ENCODE results near the gene KLF7.

KLF7 gene

GRCh38 chr2:207054521-207054920 lies 111.2 kb downstream of the KLF7 start:
- H3K27me3 ChIP-seq (ENCODE audit: control insufficient read depth in 5 of 5, insufficient read depth in 4 of 5, low read length in 5 of 5), result no peaks in the 10 kb centered on the region

DNA sequence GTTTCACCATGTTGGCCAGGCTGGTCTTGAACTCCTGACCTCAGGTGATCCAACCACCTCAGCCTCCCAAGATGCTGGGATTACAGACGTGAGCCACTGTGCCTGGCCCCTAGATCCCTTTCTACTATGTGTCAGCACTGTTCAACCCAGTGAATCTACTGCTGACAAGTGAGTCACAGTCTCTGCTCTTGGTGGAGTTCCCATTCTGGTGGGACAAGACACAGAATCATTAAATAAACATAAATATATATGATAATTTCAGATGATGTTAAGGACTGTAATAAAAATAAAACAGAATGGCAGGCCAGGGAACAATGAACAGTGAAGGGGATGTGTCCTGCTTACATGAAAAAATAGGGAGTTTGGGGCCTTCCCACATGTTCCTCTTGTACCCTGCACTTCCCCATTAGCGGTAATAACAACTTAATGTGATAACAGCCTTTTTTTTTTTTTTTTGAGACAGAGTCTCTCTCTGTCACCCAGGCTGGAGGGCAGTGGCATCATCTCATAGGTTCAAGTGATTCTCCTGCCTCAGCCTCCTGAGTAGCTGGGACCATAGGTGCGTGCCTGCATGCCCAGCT lies 114.3 kb downstream of the KLF7 start:
- no peaks in the 10 kb centered on the region for H3K36me3 ChIP-seq (ENCODE audit: control insufficient read depth in 5 of 5, insufficient read depth in 5 of 5, low read length in 5 of 5)
- no peaks in the 10 kb centered on the region for H3K27me3 ChIP-seq (ENCODE audit: control insufficient read depth in 5 of 5, insufficient read depth in 4 of 5, low read length in 5 of 5)
- no peaks in the 10 kb centered on the region for H3K9me3 ChIP-seq (ENCODE audit: control insufficient read depth in 5 of 5, low read length in 5 of 5)
- H3K9ac ChIP-seq (ENCODE audit: low read length in 5 of 5), result no peak overlapping the region
- no peak overlapping the region for H3K4me3 ChIP-seq (ENCODE audit: low read depth in 1 of 5, low read length in 5 of 5)
- no peak overlapping the region for H3K27ac ChIP-seq (ENCODE audit: low read depth, low read length)
- H3K4me1 ChIP-seq (ENCODE audit: control insufficient read depth in 5 of 5, insufficient read depth in 5 of 5, low read length in 5 of 5), result peaks cover 0 to 7% (median 6%) of the 10 kb centered on the region in 5 donors

More at GRCh38 chr2:207054521-207054920, 111.2 kb downstream of the KLF7 start:
- H3K9me3 ChIP-seq (ENCODE audit: control insufficient read depth in 5 of 5, low read length in 5 of 5), result no peaks in the 10 kb centered on the region
- no peak overlapping the region for H3K27ac ChIP-seq (ENCODE audit: low read depth, low read length)
- H3K4me3 ChIP-seq (ENCODE audit: low read depth in 1 of 5, low read length in 5 of 5), result no peak overlapping the region
- no peaks in the 10 kb centered on the region for H3K36me3 ChIP-seq (ENCODE audit: control insufficient read depth in 5 of 5, insufficient read depth in 5 of 5, low read length in 5 of 5)
- no peaks in the 10 kb centered on the region for H3K4me1 ChIP-seq (ENCODE audit: control insufficient read depth in 5 of 5, insufficient read depth in 5 of 5, low read length in 5 of 5)
- no peak overlapping the region for H3K9ac ChIP-seq (ENCODE audit: low read length in 5 of 5)

DNA sequence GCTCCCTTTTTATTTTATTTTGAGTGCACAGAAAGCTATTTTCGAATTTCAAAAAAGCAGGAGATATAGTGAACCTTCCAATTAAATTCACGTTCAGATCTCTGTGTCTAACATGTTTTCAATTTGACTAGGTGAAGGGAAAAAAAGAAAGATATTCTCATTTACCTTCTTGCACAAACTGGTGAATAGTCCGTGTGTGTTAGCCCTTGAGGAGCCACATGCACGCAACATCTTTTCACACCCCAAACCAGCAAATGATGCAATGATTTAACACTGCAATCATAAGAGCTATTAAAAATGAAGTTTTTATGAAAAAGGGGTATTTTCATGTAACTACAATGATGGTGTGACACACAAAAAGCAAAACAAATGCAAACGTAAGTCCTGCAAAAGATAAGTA lies 116.6 kb downstream of the KLF7 start:
- Histone ChIP-seq H3K9ac (ENCODE audit: low read length in 5 of 5) (no peak overlapping the region), H3K4me3 (ENCODE audit: low read depth in 1 of 5, low read length in 5 of 5) (no peak overlapping the region), H3K36me3 (ENCODE audit: control insufficient read depth in 5 of 5, insufficient read depth in 5 of 5, low read length in 5 of 5) (no peaks in the 10 kb centered on the region), H3K4me1 (ENCODE audit: control insufficient read depth in 5 of 5, insufficient read depth in 5 of 5, low read length in 5 of 5) (peaks cover 0 to 7% (median 6%) of the 10 kb centered on the region in 5 donors), H3K27ac (ENCODE audit: low read depth, low read length) (no peak overlapping the region), H3K9me3 (ENCODE audit: control insufficient read depth in 5 of 5, low read length in 5 of 5) (no peaks in the 10 kb centered on the region), H3K27me3 (ENCODE audit: control insufficient read depth in 5 of 5, insufficient read depth in 4 of 5, low read length in 5 of 5) (no peaks in the 10 kb centered on the region)

- H3K27me3 ChIP-seq (ENCODE audit: control insufficient read depth in 5 of 5, insufficient read depth in 4 of 5, low read length in 5 of 5), result no peaks in the 10 kb centered on the region
- no peaks in the 10 kb centered on the region for H3K36me3 ChIP-seq (ENCODE audit: control insufficient read depth in 5 of 5, insufficient read depth in 5 of 5, low read length in 5 of 5)
- H3K9me3 ChIP-seq (ENCODE audit: control insufficient read depth in 5 of 5, low read length in 5 of 5), result no peaks in the 10 kb centered on the region
- no peak overlapping the region for H3K27ac ChIP-seq (ENCODE audit: low read depth, low read length)
- peaks cover 0 to 7% (median 6%) of the 10 kb centered on the region in 5 donors for H3K4me1 ChIP-seq (ENCODE audit: control insufficient read depth in 5 of 5, insufficient read depth in 5 of 5, low read length in 5 of 5)
- no peak overlapping the region for H3K4me3 ChIP-seq (ENCODE audit: low read depth in 1 of 5, low read length in 5 of 5)
- no peak overlapping the region for H3K9ac ChIP-seq (ENCODE audit: low read length in 5 of 5)
Observed at GRCh38 chr2:207048416-207048815, 117.3 kb downstream of the KLF7 start.

GRCh38 chr2:207046724-207047123 lies 119.0 kb downstream of the KLF7 start:
- H3K9me3 ChIP-seq (ENCODE audit: control insufficient read depth in 5 of 5, low read length in 5 of 5), result no peaks in the 10 kb centered on the region
- H3K27me3 ChIP-seq (ENCODE audit: control insufficient read depth in 5 of 5, insufficient read depth in 4 of 5, low read length in 5 of 5), result no peaks in the 10 kb centered on the region
- peaks cover 0 to 8% (median 6%) of the 10 kb centered on the region in 5 donors for H3K4me1 ChIP-seq (ENCODE audit: control insufficient read depth in 5 of 5, insufficient read depth in 5 of 5, low read length in 5 of 5)
- no peaks in the 10 kb centered on the region for H3K36me3 ChIP-seq (ENCODE audit: control insufficient read depth in 5 of 5, insufficient read depth in 5 of 5, low read length in 5 of 5)
- H3K4me3 ChIP-seq (ENCODE audit: low read depth in 1 of 5, low read length in 5 of 5), result no peak overlapping the region
- H3K27ac ChIP-seq (ENCODE audit: low read depth, low read length), result no peak overlapping the region
- H3K9ac ChIP-seq (ENCODE audit: low read length in 5 of 5), result no peak overlapping the region

- Histone ChIP-seq H3K4me3 (ENCODE audit: low read depth in 1 of 5, low read length in 5 of 5) (no peak overlapping the region), H3K36me3 (ENCODE audit: control insufficient read depth in 5 of 5, insufficient read depth in 5 of 5, low read length in 5 of 5) (no peaks in the 10 kb centered on the region), H3K27ac (ENCODE audit: low read depth, low read length) (no peak overlapping the region), H3K4me1 (ENCODE audit: control insufficient read depth in 5 of 5, insufficient read depth in 5 of 5, low read length in 5 of 5) (peaks cover 0 to 17% (median 14%) of the 10 kb centered on the region in 5 donors), H3K9me3 (ENCODE audit: control insufficient read depth in 5 of 5, low read length in 5 of 5) (no peaks in the 10 kb centered on the region), H3K9ac (ENCODE audit: low read length in 5 of 5) (no peak overlapping the region), H3K27me3 (ENCODE audit: control insufficient read depth in 5 of 5, insufficient read depth in 4 of 5, low read length in 5 of 5) (no peaks in the 10 kb centered on the region)
Observed at GRCh38 chr2:207045531-207045930, 120.2 kb downstream of the KLF7 start.

DNA sequence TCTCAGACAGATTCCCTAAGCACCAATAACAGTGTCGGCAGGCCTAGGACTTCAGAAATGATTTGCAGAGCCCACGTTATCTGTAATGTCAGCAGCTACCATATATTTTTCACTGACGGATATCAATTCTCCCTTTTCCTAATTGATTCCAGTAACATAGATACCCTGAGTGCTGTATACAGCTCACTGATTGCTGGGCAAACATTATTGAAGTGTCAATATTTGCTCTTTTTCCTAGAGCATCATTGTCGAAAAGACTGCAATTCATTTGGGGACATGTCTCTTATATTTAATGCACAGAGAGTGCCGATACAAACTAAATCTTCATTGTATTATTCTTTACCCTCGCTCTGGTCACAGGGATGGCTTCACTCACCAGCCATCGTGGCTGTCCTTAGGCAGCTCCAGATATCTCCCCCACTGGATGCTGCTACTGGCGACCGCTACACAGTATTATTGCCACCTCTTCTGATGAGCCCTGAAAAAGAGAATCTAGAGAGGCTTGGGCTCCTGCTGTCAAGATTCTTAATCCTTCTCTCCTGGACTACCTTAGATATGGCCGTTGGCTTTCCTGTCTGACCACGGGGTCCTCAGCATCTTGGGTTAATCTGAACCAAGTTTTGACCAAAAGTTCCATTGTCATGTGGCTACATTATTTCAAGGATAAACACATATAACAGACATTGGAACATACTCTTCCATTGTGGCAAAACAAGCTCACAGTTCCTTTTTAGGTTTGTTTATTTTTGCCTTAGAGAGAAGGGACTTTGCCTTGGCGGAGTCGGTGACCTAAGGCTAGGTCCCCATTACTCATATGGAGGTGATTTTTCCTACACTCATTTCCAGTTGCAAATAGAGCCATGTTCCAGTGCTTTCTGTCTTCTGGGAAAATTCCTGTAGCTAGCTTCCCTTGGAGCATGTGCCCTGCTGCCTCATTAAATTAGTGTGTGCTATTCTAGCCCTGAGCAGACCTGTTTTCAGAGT lies 121.1 kb downstream of the KLF7 start:
- Histone ChIP-seq H3K9ac (ENCODE audit: low read length in 5 of 5) (no peak overlapping the region), H3K4me1 (ENCODE audit: control insufficient read depth in 5 of 5, insufficient read depth in 5 of 5, low read length in 5 of 5) (peaks cover 0 to 21% (median 14%) of the 10 kb centered on the region in 5 donors), H3K27me3 (ENCODE audit: control insufficient read depth in 5 of 5, insufficient read depth in 4 of 5, low read length in 5 of 5) (no peaks in the 10 kb centered on the region), H3K9me3 (ENCODE audit: control insufficient read depth in 5 of 5, low read length in 5 of 5) (no peaks in the 10 kb centered on the region), H3K36me3 (ENCODE audit: control insufficient read depth in 5 of 5, insufficient read depth in 5 of 5, low read length in 5 of 5) (no peaks in the 10 kb centered on the region), H3K27ac (ENCODE audit: low read depth, low read length) (no peak overlapping the region), H3K4me3 (ENCODE audit: low read depth in 1 of 5, low read length in 5 of 5) (no peak overlapping the region)

DNA sequence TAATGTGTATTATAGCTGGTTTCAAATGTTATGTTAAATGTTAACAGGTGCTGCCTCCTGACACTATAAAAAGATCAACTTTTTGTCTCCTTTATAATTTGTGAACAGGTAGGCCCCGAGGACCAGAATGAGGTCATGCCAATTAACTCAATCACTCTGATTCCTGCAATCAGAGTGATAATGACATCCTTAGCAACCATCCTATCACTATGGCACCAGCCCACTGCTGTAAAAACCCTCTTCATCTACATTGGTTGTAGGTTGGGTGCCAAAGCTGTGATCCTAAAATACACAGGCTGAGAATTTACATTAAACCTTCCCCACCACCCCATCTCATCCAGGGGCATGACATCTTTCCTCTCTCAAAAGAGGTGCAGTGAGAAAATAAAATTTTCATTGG lies 122.9 kb downstream of the KLF7 start:
- H3K27me3 ChIP-seq (ENCODE audit: control insufficient read depth in 5 of 5, insufficient read depth in 4 of 5, low read length in 5 of 5), result no peaks in the 10 kb centered on the region
- no peak overlapping the region for H3K4me3 ChIP-seq (ENCODE audit: low read depth in 1 of 5, low read length in 5 of 5)
- H3K27ac ChIP-seq (ENCODE audit: low read depth, low read length), result no peak overlapping the region
- H3K4me1 ChIP-seq (ENCODE audit: control insufficient read depth in 5 of 5, insufficient read depth in 5 of 5, low read length in 5 of 5), result peaks cover 0 to 27% (median 19%) of the 10 kb centered on the region in 5 donors
- H3K9ac ChIP-seq (ENCODE audit: low read length in 5 of 5), result no peak overlapping the region
- H3K36me3 ChIP-seq (ENCODE audit: control insufficient read depth in 5 of 5, insufficient read depth in 5 of 5, low read length in 5 of 5), result no peaks in the 10 kb centered on the region
- no peaks in the 10 kb centered on the region for H3K9me3 ChIP-seq (ENCODE audit: control insufficient read depth in 5 of 5, low read length in 5 of 5)

DNA sequence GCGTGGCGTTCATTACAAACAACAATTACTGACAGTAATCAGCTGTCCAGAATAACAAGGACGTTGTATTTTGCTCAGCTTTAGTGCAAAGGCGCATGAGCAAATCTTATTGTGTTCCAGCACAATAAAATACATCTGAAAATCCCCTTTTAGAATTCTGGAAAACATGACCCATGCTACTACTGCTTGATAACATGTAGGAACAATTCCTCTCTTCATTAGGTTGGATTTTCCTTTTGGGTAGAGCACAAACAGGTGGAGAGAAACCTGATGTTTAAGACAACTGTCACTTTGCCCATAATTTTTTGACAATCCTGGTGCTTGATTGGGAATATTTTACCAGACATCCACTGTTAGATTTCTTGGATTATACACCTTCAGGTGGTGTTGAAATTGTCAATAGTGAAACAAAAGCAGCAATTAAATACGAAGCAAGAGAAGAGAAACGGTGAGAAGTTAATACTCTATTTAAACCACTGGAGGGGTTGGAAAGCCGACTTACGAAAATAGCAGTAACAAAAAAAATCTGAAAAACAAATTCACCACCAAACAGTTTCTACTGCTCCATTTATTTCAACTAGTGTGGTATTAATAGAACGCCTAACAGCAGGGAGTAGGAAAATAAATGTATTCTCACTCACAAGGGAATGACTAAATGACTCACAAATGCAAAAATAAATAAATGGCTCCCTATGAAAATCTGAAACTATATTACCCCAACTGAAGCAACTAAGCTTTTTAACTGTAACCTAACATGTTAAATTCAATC lies 123.8 kb downstream of the KLF7 start:
- peaks cover 0 to 25% (median 19%) of the 10 kb centered on the region in 5 donors for H3K4me1 ChIP-seq (ENCODE audit: control insufficient read depth in 5 of 5, insufficient read depth in 5 of 5, low read length in 5 of 5)
- H3K9me3 ChIP-seq (ENCODE audit: control insufficient read depth in 5 of 5, low read length in 5 of 5), result no peaks in the 10 kb centered on the region
- no peaks in the 10 kb centered on the region for H3K36me3 ChIP-seq (ENCODE audit: control insufficient read depth in 5 of 5, insufficient read depth in 5 of 5, low read length in 5 of 5)
- no peak overlapping the region for H3K9ac ChIP-seq (ENCODE audit: low read length in 5 of 5)
- H3K4me3 ChIP-seq (ENCODE audit: low read depth in 1 of 5, low read length in 5 of 5), result peak overlapping the region in 1 of 5 donors; percentile 49
- no peaks in the 10 kb centered on the region for H3K27me3 ChIP-seq (ENCODE audit: control insufficient read depth in 5 of 5, insufficient read depth in 4 of 5, low read length in 5 of 5)
- no peak overlapping the region for H3K27ac ChIP-seq (ENCODE audit: low read depth, low read length)

Measured in subcutaneous abdominal adipose tissue (tissue), 5 donors.